Gastrocnemius medialis (tissue), 4 donors: ENCODE measurements around the gene FBXO28.

ENCODE experiments used
- POLR2A ChIP-seq, 2 donors: fragments of 450-650 bp; IDR thresholded peaks; one replicate each; pipeline ENCODE4 v1.6.1; 2017; ENCODE audit warnings: antibody characterized with exemption in 2 of 2, mild to moderate bottlenecking in 2 of 2, moderate library complexity in 2 of 2
- TF ChIP-seq, protein P1 (sequence below), 5 experiments: fragments of 450-650 bp in 3 of 5; fragments of 200-600 bp in 2 of 5; sonication (generic) in 2 of 5; IDR thresholded peaks in 4 of 5; conservative IDR thresholded peaks in 1 of 5; 1 replicate in 4 of 5; 2 replicates in 1 of 5; pipeline ENCODE4 v1.5.1; 2016 to 2019; ENCODE audit warnings: antibody characterized with exemption in 5 of 5, mild to moderate bottlenecking in 3 of 5, moderate library complexity in 3 of 5

DNA sequence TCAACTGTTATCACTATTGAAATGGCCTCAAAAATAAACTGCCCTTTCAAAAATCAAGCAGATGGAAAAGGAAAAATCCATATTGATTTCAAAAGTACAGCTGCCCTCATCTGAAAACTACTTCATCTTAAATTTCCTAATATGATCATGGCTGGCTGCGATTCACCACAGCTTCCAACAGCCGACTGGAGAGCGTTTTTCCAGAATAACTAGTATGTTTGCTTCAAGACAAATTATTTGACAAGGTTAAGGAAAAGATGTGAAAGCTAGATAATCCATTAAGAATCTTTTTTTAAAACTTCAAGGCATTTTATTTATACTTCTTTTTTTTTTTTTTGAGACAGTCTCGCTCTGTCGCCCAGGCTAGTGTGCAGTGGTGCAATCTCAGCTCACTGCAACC is 65.0 kb downstream of the FBXO28 start:
- TF ChIP-seq, protein P1, sequence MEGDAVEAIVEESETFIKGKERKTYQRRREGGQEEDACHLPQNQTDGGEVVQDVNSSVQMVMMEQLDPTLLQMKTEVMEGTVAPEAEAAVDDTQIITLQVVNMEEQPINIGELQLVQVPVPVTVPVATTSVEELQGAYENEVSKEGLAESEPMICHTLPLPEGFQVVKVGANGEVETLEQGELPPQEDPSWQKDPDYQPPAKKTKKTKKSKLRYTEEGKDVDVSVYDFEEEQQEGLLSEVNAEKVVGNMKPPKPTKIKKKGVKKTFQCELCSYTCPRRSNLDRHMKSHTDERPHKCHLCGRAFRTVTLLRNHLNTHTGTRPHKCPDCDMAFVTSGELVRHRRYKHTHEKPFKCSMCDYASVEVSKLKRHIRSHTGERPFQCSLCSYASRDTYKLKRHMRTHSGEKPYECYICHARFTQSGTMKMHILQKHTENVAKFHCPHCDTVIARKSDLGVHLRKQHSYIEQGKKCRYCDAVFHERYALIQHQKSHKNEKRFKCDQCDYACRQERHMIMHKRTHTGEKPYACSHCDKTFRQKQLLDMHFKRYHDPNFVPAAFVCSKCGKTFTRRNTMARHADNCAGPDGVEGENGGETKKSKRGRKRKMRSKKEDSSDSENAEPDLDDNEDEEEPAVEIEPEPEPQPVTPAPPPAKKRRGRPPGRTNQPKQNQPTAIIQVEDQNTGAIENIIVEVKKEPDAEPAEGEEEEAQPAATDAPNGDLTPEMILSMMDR (IDR thresholded peaks at IDR 0.05 in 4 of 5, conservative IDR thresholded peaks at IDR 0.05 in 1 of 5), result no peak
- no peak for TF ChIP-seq POLR2A (IDR thresholded peaks at IDR 0.05)
